ENCODE results near the gene CACNA2D3.

The CACNA2D3 gene

DNA sequence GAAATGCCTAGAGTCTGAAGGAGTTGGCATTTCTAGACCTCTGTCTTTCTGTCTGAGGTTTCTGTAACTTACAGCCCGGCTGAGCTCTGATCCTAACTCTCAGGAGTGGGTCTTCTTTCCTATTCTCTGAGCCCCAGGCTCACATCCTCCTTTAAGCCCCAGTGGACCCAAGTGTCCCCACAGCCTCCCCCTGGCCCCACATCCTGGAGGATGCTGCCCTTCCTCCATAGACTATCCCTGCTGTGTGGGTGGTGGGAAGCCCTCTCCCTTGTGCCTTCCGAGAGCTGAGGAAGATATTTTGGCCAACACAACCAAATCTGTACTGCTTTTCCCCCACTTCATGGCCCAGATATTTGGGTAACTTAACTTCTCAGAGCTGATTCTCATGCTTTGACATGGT, 654.2 kb downstream of the CACNA2D3 start:
- DNase-seq = no peak

GRCh38 chr3:54777141-54777540, 654.8 kb downstream of the CACNA2D3 start:
- no peak for DNase-seq

GRCh38 chr3:54780336-54780735, 658.0 kb downstream of the CACNA2D3 start:
- no peak for DNase-seq

- DNase-seq = no peak
These were observed 659.4 kb downstream of the CACNA2D3 start for GRCh38 chr3:54781728-54782127.

GRCh38 chr3:54783611-54784010, 661.3 kb downstream of the CACNA2D3 start:
- DNase-seq = no peak

- DNase-seq = no peak
These were observed 661.7 kb downstream of the CACNA2D3 start for GRCh38 chr3:54784021-54784420.

DNA sequence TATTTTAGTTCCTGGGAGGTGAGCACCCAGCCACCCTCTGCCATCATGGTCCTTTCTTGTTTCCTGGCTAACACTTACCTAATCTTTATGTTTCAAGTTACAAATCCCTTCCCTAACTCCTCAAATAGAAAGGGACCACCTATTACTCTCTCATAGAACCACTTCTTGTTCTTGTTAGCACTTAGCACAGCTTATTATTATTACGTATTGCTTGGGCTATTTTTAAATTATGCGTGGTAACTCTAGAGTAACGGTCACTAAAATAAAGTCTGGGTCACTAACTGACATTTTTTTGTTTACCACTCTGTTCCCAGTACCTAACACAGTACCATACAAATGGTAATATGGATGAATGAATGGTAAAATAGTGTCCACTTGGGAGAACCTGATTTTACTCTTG, 663.6 kb downstream of the CACNA2D3 start:
- no peak for DNase-seq

DNA sequence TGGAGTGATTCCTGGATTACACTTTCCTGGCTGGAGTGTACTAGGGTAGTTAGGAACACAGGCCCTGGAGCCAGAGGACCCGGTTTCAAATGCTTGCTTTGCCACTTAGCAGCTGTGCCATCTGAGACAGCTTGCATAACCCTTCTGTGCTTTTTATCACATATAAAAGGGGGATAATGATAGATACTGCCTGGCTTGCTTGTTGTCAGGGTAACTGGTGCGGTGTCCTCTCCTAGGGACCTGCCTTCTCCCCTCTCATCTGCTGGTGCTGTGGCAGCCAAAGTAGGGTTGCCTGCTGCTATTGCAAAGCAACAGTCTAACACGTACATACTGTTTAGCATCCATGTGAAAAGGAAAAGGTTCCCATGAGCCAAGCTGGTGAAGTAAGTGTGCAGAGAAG, 667.7 kb downstream of the CACNA2D3 start:
- DNase-seq = no peak

GRCh38 chr3:54791501-54792156, 669.3 kb downstream of the CACNA2D3 start:
- no peak for DNase-seq

- no peak for DNase-seq
These were observed 670.2 kb downstream of the CACNA2D3 start for GRCh38 chr3:54792584-54792983.

DNA sequence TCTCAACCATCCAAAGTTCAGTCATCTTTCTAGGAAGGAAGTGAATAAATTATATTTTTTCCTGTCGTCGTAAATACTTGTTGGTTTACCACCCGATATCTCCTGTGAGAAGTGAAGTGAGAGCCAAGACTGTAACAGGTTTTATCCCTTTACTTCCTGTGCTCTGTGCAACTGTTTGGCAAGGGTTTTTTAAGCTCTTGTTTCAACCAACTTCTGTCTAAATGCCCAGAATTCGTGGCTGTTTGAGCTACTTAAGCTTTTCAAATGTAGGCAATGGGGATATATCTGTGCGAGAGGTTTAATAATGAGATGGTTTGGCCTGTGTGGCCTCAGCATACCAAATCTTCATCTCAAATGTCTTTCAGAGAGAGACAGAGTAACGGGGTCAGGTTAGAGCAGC, 670.8 kb downstream of the CACNA2D3 start:
- no peak for DNase-seq

GRCh38 chr3:54797111-54797510, 674.8 kb downstream of the CACNA2D3 start:
- no peak for DNase-seq

DNA sequence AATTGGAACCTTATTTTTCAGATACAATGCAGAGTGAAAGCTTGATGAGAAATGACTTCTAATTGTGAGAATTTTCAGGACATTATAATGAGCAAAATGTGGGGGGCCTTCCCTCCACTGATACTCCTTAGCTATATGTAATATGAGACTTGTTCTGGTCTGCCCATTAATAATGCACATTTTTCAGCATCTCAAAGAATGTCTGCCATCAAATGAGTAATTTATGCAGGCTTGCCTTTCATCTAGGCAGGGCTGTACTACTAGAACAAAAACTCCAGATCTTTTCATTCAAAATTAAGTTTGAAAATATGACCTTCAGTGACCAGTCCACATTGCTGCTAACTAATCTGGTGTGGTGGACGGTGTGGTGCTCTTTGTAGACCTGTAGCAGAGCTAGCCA, 678.1 kb downstream of the CACNA2D3 start:
- DNase-seq = no peak

DNA sequence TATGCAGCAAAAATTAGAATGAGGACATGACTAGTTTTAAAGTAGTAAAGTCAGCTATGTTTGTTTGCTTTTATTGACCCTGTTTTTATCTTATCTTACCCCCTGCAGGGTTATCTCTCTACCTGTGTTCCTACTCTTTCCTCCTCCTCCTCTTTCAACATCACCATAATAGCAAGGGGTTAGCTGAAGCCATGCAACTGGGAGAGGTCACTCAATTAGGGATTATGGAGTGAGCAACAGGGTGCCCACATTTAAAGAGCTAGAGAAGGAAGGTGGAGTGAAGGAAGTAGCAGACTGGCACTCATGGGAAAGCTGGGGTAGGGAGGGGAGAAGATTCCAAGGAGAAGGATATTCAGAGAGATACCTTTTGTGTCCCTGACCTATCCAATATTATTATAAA, 679.6 kb downstream of the CACNA2D3 start:
- DNase-seq = no peak

DNA sequence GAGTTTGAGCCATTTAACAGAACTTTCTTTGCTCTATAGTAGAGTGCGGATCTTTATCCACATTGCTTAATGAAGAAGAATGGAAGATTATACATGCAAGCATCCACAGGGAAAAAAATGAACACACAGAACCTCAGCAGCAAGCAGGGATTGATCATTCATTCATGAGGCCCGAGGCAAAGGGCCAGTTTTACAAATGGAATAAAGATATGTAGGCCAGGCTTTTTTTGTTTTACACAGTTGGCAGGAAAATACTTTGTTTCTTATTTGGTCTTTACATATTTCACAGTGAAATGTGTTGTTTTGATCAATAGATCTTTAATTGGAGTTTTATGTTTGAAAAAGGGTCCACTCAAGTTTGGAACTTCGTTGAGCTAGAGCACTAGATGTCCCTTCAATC, 688.0 kb downstream of the CACNA2D3 start:
- no peak for DNase-seq

DNA sequence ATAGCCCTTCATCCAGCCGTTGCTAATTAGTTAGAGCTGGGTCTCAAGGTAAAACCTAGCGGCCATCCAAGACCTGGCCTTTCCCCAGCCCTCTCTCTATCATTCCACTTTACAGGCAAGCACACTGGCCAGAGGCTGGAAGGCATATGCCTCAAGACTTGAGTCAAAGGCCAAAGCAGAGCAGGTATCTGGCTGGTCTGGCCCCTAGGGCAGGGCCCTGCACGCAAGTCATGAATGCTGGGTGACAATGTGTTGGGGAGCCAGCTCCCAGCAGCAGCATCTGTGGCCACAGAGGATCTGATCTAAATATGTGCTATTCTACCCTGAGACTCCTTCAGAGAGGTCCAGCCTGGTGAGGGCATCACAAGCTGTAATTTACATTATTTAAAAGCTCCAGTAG, 691.9 kb downstream of the CACNA2D3 start:
- no peak for DNase-seq

DNA sequence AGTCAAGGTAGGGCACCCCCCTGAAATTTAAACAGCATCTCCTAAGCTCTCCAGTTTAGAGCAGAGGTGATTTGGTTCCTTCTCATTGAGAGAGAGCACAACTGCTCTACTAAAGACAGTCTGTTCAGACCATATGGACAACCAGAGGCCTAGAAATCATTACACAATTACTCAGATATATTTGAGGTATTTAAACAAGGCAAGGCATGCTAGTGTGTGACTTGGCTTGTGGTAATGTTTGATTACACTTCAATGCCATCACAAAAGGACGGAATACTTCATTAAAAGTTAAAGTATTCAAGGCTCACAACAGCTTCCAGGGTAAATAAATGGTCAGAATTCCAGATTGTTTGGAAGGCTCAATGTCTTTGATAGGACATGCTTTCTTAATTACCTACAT, 695.3 kb downstream of the CACNA2D3 start:
- DNase-seq = no peak

DNA sequence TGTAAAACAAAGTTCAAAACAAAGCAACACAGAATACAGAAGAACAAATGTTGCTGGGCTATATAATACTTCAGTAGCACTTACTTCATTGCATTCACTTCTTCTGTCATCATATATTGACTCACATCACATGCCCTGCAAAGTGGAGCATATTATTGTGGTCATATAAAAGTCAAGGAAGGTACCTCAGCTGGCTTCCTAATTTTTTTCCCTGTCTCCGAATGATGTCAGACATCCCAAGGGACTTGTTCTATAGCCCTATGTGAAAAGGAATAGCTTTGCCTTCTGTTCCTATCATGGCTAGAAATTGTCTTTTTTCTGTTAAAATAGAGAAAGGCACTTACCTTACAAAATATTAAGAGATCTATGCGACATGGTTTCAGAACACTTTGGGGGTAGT, 696.1 kb downstream of the CACNA2D3 start:
- no peak for DNase-seq

DNA sequence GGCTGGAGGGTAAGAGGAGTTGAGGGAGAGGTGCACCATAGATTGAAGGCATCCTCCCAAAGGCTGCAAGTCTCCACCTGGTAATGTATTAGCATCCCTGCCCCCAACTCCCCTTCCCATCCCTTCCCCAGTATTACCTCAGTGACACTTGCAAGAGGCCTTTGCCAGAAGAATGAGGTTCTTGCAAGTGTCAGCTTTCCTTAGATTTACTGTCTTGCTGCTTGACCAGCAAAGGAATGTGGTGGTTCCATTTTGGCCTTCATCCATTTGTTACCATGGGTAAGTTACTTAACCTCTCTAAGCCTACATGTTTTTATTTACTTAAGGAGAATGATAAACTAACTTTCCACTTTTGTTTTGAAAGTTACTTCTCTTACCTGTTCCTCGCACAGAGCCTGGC, 696.6 kb downstream of the CACNA2D3 start:
- DNase-seq = no peak

DNA sequence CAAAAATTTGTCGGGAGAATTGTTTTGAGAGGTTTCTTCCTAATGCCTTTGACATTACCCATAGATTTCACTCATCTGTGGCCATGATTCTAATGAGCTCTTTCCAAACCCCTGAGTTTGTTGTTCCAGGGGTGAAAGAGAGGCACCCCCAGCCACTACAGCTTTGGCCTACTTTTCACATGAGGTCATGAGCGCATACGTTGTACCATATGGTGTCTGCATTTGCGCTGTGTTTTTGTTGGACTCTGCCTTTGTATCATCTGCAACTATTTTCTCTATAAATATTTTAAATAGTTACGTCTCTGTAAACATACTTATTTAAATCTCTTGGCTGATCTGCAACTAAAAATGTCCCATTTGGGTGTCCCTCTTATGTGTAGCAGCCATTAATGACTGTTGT, 697.6 kb downstream of the CACNA2D3 start:
- DNase-seq = no peak

DNA sequence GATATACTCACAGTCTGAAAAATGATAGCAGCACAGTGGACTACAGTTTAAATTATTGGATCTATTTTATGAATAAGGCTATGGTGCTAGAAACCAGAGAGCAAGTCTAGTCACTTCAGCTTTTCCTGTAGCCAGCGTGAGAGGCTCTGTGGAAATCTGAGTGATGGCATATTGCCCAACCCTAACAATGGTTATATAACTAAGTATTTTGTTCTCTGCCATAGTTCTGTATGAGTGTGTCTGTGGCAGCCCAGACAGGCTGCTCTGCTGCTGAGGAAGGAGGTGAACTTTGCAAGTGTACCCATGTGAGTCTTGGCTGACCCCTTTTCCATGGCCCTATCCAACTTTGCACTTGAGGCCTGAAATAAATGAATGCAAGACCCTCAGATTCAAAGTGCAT, 699.9 kb downstream of the CACNA2D3 start:
- DNase-seq = no peak

DNA sequence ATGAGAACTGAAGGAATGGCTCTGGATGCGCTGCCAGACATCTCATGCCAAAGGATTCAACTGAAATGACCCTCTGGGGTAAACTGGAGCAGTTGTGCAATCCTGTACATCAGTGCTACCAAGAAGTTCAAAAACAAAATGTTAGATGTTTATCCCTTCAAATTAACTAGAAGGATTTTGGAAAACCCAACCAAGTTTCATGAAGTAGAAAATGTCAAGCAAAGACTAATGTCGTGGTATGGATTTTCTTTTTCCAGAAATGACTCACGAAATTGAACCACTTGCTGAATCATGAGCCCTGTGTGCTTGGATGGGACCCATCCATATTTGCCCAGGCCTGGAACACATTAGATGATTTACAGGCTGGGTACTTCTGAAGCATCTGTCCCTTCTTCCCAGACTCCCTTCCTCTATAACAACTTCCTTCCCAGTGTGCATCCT, 703.9 kb downstream of the CACNA2D3 start:
- DNase-seq = no peak

DNA sequence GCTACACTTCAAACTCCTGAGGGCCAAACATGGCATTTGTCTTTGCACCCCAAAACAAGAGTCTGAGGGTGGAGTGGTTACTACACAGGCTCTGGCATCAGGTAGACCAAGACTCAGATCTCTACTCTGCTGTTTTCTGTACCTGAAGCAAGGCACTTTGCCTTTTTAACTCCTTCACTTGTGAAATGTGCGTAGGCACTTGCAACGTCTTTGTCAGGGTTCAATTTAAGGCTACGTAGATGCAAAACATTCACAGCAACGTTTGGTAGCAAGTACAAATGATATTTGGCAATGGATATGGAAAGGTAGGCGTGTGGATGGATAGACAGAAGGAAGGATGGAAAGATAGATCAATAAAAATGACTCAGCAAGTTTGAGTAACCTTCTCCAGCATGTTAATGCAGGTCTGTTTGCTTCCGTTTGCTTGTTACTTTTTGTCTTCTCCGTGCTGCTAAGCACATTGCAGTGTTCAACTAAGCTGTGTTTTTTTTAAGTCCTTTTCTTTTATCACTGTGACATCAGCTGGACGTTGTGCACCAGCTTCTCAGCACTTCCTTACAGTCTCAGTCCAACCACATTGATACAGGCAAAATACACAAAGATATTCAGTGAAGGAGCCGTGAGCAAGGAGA, 704.8 kb downstream of the CACNA2D3 start:
- DNase-seq = no peak

DNA sequence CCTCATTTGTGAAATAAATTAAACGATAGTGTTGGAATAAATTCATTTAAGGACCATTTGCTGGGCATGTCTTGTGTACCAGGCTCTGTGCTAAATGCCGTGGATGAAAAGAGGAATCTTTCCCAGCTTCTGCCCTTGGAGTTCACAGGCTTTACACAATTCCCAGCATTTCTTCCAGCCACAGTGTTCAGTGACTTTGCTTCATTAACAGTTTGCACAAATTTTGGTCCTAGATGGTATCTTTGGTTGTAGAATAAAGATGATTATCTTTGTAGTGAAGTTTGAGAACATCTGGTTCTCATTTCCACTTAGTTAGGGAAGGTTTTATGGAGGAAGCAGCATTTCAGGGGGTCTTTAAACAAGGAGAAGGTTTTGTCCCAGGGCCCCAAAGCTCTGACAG, 705.4 kb downstream of the CACNA2D3 start:
- DNase-seq = no peak

- no peak for DNase-seq
These were observed 708.3 kb downstream of the CACNA2D3 start for GRCh38 chr3:54830658-54831057.
